ENCODE measurements around the gene FRY.

DNA sequence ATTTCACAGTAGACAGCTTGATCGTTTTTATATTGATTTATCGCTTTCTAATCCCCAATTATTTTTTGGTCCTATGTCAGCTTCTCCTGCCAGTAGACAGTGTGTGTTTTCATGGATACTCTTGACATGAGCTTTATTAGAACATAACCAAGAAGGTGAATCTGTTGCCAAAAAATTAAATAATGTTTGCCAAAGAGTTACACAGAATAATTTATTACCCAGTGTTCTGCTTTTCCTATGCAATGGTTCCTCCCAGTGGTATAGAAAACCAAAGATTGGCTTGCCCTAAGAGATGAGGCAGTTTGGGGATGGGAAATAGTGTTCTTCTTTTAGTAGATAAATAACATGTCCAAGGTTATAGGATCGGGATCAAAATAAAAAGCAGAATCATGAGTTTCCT, 8.5 kb upstream of the FRY start:
- no peak for TF ChIP-seq CTCF (IDR thresholded peaks at IDR 0.05)
- TF ChIP-seq EZH2 (IDR thresholded peaks at IDR 0.05; ENCODE audit: borderline replicate concordance, insufficient read depth, low read depth, low read length, poor library complexity, severe bottlenecking) = no peak

Data from B cell (primary cell).